A673 (cell line): ENCODE results near the gene PPM1E.

Source experiments
- CTCF ChIP-seq: fragments of 300-800, 200-600 bp; sonication (generic); conservative IDR thresholded peaks from 2 replicates; pipeline ENCODE4 v1.5.1; 2017; ENCODE audit warnings: low read depth, mild to moderate bottlenecking, antibody characterized with exemption, low read length, moderate library complexity, mixed read lengths
- EZH2 ChIP-seq: fragments of 200-600 bp; sonication (generic); IDR thresholded peaks from 2 replicates; pipeline ENCODE4 v1.6.1; 2017; ENCODE audit warnings: borderline replicate concordance, low read depth, mild to moderate bottlenecking, mixed read lengths, antibody characterized with exemption, low read length; ENCODE audit not compliant: poor library complexity, severe bottlenecking

GRCh38 chr17:58786586-58787295 lies 31.1 kb downstream of the PPM1E start:
- TF ChIP-seq CTCF (no peak), EZH2 (no peak)
